Measurements from ENCODE around the gene SQOR. TPM values are rescaled to one million over a fixed set of nuclear protein-coding genes. Genes with fewer than 3 reads are reported as not detected.

Gene SQOR
- total RNA-seq = 4.2 TPM

GRCh38 chr15:45634432-45635190, at the start of gene SQOR:
Gene SQOR (plus strand): TSS chr15:45635029. CDS start chr15:45658924, 23,895 bp downstream.

DNA sequence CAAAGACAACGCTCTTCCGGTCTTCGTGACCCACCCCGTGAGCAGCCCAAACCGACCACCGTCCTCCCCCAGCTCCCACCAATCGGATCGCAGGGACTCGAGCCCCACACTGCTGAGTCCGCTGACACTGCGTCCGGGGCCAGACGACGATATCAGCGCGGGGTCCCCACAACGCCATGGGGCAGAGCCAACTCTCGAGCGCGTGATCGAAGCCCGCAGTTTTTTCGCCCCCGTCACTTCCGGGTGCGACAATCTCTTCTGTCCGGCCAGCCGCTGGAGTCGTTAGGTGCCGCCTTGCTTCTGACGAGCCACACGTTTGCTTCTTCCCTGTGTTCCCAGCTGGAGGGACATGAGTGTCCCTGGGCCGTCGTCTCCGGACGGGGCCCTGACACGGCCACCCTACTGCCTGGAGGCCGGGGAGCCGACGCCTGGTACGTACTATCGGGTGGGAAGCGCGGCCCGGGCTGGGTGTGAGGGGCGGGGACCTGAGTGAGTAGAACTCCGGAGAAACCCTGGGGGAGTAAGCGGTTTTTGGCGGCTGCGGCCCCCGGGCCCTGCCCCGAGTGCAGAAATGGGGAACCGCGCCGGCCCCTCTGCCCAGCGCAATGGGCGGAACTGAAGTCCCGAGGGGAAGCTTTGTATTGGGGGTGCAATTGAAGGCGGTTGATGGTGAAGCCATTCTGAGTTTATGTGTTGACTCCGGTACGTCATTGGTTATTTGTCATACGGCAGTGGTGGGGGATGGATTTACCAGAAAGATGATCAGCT, 47.5 kb upstream of the SQOR start, which contains the start of gene BLOC1S6:
BLOC1S6 (plus strand) TSS at position 285 of the 768 bp plus-strand sequence; CDS start at position 350, 65 bp downstream.

Small RNAs within 50 kb of the gene (small RNA-seq; reads per million reads assigned to genes)
- gene RF00019 = not detected

Other genes starting within 250 kb of the SQOR start
- gene SLC30A4, start 112.3 kb upstream of the SQOR start, total RNA-seq = 26.3 TPM
- 113 TPM for gene BLOC1S6, start 47.6 kb upstream of the SQOR start, total RNA-seq